GM19328 (cell line): ENCODE measurements around the gene CPNE1.

Experiments
- ATAC-seq: cut with Tn5 transposase; IDR thresholded peaks from one replicate; pipeline ENCODE4 v1.9.1; 2021; ENCODE audit warnings: mild to moderate bottlenecking, moderate library complexity; ENCODE audit not compliant: unreplicated experiment

The CPNE1 gene

GRCh38 chr20:35600993-35601973, 63.4 kb downstream of the CPNE1 start:
- ATAC-seq: no peak

GRCh38 chr20:35600176-35600992, 64.3 kb downstream of the CPNE1 start:
- ATAC-seq: no peak

GRCh38 chr20:35599776-35600120, 65.0 kb downstream of the CPNE1 start:
- no peak for ATAC-seq

- ATAC-seq: no peak
These were observed 65.6 kb downstream of the CPNE1 start for GRCh38 chr20:35598899-35599775.

- ATAC-seq: no peak
These were observed 66.2 kb downstream of the CPNE1 start for GRCh38 chr20:35598476-35598875.

GRCh38 chr20:35597186-35597585, 67.5 kb downstream of the CPNE1 start:
- no peak for ATAC-seq

- ATAC-seq: no peak
These were observed 68.8 kb downstream of the CPNE1 start for GRCh38 chr20:35595901-35596300.

- ATAC-seq: no peak
These were observed 69.2 kb downstream of the CPNE1 start for GRCh38 chr20:35595456-35595855.

GRCh38 chr20:35592339-35592974, 72.2 kb downstream of the CPNE1 start:
- ATAC-seq: no peak

GRCh38 chr20:35588397-35588796, 76.3 kb downstream of the CPNE1 start:
- ATAC-seq: no peak

- no peak for ATAC-seq
These were observed 77.3 kb downstream of the CPNE1 start for GRCh38 chr20:35587436-35587835.

- no peak for ATAC-seq
These were observed 77.8 kb downstream of the CPNE1 start for GRCh38 chr20:35586751-35587425.

GRCh38 chr20:35583636-35584560, 80.8 kb downstream of the CPNE1 start:
- no peak for ATAC-seq

GRCh38 chr20:35582741-35583404, 81.8 kb downstream of the CPNE1 start:
- ATAC-seq: no peak

- ATAC-seq: no peak
These were observed 82.6 kb downstream of the CPNE1 start for GRCh38 chr20:35582131-35582530.

GRCh38 chr20:35579196-35579595, 85.5 kb downstream of the CPNE1 start:
- no peak for ATAC-seq

GRCh38 chr20:35578469-35578868, 86.2 kb downstream of the CPNE1 start:
- no peak for ATAC-seq

- ATAC-seq: no peak
These were observed 87.9 kb downstream of the CPNE1 start for GRCh38 chr20:35576816-35577215.
